ENCODE measurements around the gene RAB4A.
A peak's percentile ranks its signal among the peaks of the same experiment; 100 is the strongest.

The RAB4A gene

DNA sequence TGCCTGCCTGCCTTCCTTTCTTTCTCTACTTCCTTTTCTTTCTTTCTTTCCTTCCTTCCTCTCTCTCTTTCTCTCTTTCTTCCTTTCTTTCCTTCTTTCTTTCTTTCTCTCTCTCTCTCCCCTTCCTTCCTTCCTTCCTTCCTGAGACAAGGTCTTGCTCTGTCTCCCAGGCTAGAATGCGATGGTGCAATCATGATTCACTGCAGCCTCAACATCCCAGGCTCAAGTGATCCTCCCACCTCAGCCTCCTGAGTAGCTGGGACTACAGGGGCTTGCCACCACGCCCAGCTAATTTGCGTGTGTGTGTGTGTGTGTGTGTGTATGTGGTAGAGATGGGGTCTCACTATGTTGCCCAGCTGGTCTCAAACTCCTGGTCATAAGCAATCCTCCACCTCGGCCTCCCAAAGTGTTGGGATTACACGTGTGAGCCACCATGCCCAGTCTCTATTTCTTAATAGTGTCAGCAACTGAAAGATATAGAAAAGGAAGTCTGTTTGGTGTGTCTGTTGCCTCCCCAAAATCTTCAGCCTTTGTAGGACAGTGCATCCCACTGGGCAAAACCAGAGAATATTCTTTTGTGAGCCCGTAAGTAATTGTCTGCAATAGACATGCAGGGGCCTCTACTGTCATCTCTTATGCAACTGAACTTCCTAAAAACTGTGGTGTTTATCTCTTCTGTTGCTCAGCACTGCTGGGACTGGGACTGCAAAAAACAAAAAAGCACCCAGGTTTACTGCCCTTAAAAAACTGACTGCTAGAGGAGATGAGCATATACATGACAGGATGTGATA lies 20.9 kb upstream of the RAB4A start:
- no peak overlapping the region for H3K9ac ChIP-seq (ENCODE audit: low read length)
- no peaks in the 10 kb centered on the region for H3K36me3 ChIP-seq (replicated peaks; ENCODE audit: low read depth, low read length)
- H3K27me3 ChIP-seq (ENCODE audit: low read depth, low read length) = peaks cover 3% of the 10 kb centered on the region; the same call in 1 of the 2 replicates
- H3K79me2 ChIP-seq (ENCODE audit: low read length) = no peaks in the 10 kb centered on the region
- H4K20me1 ChIP-seq (ENCODE audit: insufficient read depth, low read length) = no peaks in the 10 kb centered on the region
- TF ChIP-seq, protein P1, sequence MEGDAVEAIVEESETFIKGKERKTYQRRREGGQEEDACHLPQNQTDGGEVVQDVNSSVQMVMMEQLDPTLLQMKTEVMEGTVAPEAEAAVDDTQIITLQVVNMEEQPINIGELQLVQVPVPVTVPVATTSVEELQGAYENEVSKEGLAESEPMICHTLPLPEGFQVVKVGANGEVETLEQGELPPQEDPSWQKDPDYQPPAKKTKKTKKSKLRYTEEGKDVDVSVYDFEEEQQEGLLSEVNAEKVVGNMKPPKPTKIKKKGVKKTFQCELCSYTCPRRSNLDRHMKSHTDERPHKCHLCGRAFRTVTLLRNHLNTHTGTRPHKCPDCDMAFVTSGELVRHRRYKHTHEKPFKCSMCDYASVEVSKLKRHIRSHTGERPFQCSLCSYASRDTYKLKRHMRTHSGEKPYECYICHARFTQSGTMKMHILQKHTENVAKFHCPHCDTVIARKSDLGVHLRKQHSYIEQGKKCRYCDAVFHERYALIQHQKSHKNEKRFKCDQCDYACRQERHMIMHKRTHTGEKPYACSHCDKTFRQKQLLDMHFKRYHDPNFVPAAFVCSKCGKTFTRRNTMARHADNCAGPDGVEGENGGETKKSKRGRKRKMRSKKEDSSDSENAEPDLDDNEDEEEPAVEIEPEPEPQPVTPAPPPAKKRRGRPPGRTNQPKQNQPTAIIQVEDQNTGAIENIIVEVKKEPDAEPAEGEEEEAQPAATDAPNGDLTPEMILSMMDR (IDR thresholded peaks at IDR 0.05; ENCODE audit: low read depth, low read length) = no peak
- no peak for TF ChIP-seq EZH2phosphoT487 (IDR thresholded peaks at IDR 0.05; ENCODE audit: low read depth)
- H3K9me3 ChIP-seq (ENCODE audit: insufficient read depth, low read length) = no peaks in the 10 kb centered on the region; the same call in 1 of the 2 replicates
- H3K4me3 ChIP-seq (ENCODE audit: low read length) = no peak overlapping the region
- no peak overlapping the region for H3K4me2 ChIP-seq (ENCODE audit: low read length)
- no peak overlapping the region for H3K27ac ChIP-seq (ENCODE audit: low read length)
- no peak overlapping the region for H2AFZ ChIP-seq (ENCODE audit: low read depth, low read length)
- H3K4me1 ChIP-seq (ENCODE audit: low read length) = peaks cover 24% of the 10 kb centered on the region

DNA sequence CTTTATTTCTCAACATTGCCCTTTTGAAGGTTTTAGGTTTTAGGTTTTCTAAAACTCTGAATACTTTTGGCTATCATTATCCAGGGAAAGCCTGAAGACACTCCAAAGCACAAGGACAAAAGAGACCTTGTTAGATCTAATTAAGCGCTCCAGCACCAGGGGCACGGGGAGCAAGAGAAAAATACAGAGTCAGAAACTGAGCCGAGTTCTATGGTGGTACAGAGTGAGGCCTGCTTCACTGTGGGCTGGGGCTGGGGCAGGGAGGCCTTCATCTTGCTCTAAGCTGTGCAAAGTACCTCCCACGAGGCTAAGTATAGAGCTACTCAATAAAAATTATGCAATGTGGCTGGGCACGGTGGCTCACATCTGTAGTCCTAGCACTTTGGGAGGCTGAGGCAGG lies 19.7 kb upstream of the RAB4A start:
- no peak overlapping the region for H3K4me2 ChIP-seq (ENCODE audit: low read length)
- H3K27ac ChIP-seq (ENCODE audit: low read length) = no peak overlapping the region
- peaks cover 6% of the 10 kb centered on the region; the same call in 1 of the 2 replicates for H3K27me3 ChIP-seq (ENCODE audit: low read depth, low read length)
- no peaks in the 10 kb centered on the region for H3K36me3 ChIP-seq (replicated peaks; ENCODE audit: low read depth, low read length)
- no peaks in the 10 kb centered on the region for H3K79me2 ChIP-seq (ENCODE audit: low read length)
- no peak overlapping the region for H2AFZ ChIP-seq (ENCODE audit: low read depth, low read length)
- no peak overlapping the region for H3K4me3 ChIP-seq (ENCODE audit: low read length)
- no peak for TF ChIP-seq EZH2phosphoT487 (IDR thresholded peaks at IDR 0.05; ENCODE audit: low read depth)
- TF ChIP-seq, protein P1 (IDR thresholded peaks at IDR 0.05; ENCODE audit: low read depth, low read length) = no peak
- H3K9ac ChIP-seq (ENCODE audit: low read length) = no peak overlapping the region
- H3K9me3 ChIP-seq (ENCODE audit: insufficient read depth, low read length) = no peaks in the 10 kb centered on the region
- no peaks in the 10 kb centered on the region for H4K20me1 ChIP-seq (ENCODE audit: insufficient read depth, low read length)
- peaks cover 23% of the 10 kb centered on the region for H3K4me1 ChIP-seq (ENCODE audit: low read length)

DNA sequence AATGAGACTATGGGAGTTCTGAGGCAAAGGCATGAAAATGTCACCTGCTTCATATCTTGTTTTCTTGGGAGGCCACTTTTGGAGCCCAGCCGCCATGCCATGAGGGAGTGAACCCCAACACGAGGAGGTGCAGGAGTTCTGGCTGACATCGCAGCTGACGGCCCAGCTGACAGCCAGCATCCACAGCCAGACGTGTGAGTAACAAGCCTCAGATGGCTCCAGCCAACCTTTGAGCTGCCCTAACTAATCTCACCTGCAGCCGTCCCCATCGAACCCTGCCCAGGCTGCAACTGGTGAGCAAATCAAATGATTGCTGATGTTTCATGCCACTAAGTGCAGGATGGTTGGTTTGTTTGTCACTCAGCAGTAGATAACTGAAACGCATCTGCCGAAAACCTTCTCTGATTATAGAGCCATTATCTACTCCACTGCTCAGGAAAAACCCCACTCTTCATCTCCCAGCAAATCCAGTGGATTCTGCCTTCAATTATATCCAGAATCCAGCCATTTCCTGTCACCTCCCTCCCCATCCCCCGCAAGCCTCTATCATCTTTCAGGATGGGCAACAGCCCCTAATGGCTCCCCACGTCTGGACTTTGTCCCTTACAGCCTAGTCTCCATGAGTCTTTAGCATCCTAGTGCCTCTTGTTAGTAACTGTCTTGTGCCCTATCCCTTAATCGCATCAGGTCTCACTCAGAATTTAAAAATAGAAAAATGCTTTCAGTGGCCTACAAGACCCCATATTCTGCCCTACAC lies 18.5 kb upstream of the RAB4A start:
- no peaks in the 10 kb centered on the region for H3K36me3 ChIP-seq (replicated peaks; ENCODE audit: low read depth, low read length)
- peak overlapping the region; percentile 82 for H3K4me2 ChIP-seq (ENCODE audit: low read length)
- no peaks in the 10 kb centered on the region for H4K20me1 ChIP-seq (ENCODE audit: insufficient read depth, low read length)
- no peak overlapping the region for H2AFZ ChIP-seq (ENCODE audit: low read depth, low read length)
- H3K9me3 ChIP-seq (ENCODE audit: insufficient read depth, low read length) = no peaks in the 10 kb centered on the region
- no peak for TF ChIP-seq EZH2phosphoT487 (IDR thresholded peaks at IDR 0.05; ENCODE audit: low read depth)
- TF ChIP-seq, protein P1 (IDR thresholded peaks at IDR 0.05; ENCODE audit: low read depth, low read length) = no peak
- no peaks in the 10 kb centered on the region for H3K79me2 ChIP-seq (ENCODE audit: low read length)
- H3K4me1 ChIP-seq (ENCODE audit: low read length) = peaks cover 23% of the 10 kb centered on the region
- peaks cover 9% of the 10 kb centered on the region; the same call in 1 of the 2 replicates for H3K27me3 ChIP-seq (ENCODE audit: low read depth, low read length)
- H3K4me3 ChIP-seq (ENCODE audit: low read length) = no peak overlapping the region
- no peak overlapping the region for H3K9ac ChIP-seq (ENCODE audit: low read length)
- no peak overlapping the region for H3K27ac ChIP-seq (ENCODE audit: low read length)
